MM.1S (cell line): ENCODE measurements around the gene CTDSP2.

ENCODE experiments used
- EZH2 ChIP-seq: fragments of 300-600 bp; sonication (generic); optimal IDR thresholded peaks from 2 replicates; pipeline ENCODE3; 2017; ENCODE audit warnings: low read depth, mild to moderate bottlenecking, antibody characterized with exemption, low read length, mixed read lengths
- EZH2phosphoT487 ChIP-seq: fragments of 300-600 bp; sonication (generic); IDR thresholded peaks from 2 replicates; pipeline ENCODE4 v1.6.1; 2018; ENCODE audit warnings: antibody characterized with exemption, low read length
- TF ChIP-seq, protein P1 (sequence below): fragments of 300-600 bp; sonication (generic); IDR thresholded peaks from 2 replicates; pipeline ENCODE4 v1.5.1; 2016; ENCODE audit warnings: antibody characterized with exemption, low read length, mixed read lengths

- TF ChIP-seq, protein P1, sequence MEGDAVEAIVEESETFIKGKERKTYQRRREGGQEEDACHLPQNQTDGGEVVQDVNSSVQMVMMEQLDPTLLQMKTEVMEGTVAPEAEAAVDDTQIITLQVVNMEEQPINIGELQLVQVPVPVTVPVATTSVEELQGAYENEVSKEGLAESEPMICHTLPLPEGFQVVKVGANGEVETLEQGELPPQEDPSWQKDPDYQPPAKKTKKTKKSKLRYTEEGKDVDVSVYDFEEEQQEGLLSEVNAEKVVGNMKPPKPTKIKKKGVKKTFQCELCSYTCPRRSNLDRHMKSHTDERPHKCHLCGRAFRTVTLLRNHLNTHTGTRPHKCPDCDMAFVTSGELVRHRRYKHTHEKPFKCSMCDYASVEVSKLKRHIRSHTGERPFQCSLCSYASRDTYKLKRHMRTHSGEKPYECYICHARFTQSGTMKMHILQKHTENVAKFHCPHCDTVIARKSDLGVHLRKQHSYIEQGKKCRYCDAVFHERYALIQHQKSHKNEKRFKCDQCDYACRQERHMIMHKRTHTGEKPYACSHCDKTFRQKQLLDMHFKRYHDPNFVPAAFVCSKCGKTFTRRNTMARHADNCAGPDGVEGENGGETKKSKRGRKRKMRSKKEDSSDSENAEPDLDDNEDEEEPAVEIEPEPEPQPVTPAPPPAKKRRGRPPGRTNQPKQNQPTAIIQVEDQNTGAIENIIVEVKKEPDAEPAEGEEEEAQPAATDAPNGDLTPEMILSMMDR: peak; percentile 80
- TF ChIP-seq EZH2 (no peak), EZH2phosphoT487 (no peak)
Measured at GRCh38 chr12:57803319-57803893, 43.1 kb downstream of the CTDSP2 start.
